Neural progenitor cell (in vitro differentiated cells): ENCODE measurements around the gene MKRN2.

Experiments used
- EZH2 ChIP-seq: fragments of 200-600 bp; sonication (generic); IDR thresholded peaks from 2 replicates; pipeline ENCODE4 v1.6.1; 2017; ENCODE audit warnings: antibody characterized with exemption, mild to moderate bottlenecking, moderate library complexity
- EZH2phosphoT487 ChIP-seq: fragments of 200-600 bp; sonication (generic); IDR thresholded peaks from 2 replicates; pipeline ENCODE4 v1.6.1; 2017; ENCODE audit warnings: antibody characterized with exemption
- TF ChIP-seq, protein P1 (sequence below): fragments of 200-600 bp; sonication (generic); IDR thresholded peaks from 2 replicates; pipeline ENCODE4 v1.5.1; 2017; ENCODE audit warnings: antibody characterized with exemption, mild to moderate bottlenecking

DNA sequence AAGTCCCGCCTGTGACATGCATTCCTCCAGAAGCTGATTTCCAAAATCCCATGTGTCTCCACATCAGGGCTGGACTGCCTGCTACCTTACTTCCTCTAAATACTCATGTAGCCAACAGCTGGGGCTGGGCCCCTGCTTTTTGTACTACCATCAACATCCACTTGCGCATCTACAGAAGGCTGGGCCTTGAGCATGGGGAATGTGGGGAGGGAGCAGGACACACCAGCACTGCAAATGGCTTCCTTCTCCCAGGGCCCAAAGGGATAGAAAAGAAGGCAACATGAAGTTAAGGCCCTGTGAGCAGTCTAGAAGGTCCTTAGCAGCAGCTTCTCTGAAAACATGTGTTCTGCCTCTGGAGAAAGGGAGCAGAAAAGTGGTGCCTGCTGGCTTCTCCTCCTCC is 27.2 kb downstream of the MKRN2 start:
- TF ChIP-seq, protein P1, sequence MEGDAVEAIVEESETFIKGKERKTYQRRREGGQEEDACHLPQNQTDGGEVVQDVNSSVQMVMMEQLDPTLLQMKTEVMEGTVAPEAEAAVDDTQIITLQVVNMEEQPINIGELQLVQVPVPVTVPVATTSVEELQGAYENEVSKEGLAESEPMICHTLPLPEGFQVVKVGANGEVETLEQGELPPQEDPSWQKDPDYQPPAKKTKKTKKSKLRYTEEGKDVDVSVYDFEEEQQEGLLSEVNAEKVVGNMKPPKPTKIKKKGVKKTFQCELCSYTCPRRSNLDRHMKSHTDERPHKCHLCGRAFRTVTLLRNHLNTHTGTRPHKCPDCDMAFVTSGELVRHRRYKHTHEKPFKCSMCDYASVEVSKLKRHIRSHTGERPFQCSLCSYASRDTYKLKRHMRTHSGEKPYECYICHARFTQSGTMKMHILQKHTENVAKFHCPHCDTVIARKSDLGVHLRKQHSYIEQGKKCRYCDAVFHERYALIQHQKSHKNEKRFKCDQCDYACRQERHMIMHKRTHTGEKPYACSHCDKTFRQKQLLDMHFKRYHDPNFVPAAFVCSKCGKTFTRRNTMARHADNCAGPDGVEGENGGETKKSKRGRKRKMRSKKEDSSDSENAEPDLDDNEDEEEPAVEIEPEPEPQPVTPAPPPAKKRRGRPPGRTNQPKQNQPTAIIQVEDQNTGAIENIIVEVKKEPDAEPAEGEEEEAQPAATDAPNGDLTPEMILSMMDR = no peak
- no peak for TF ChIP-seq EZH2
- no peak for TF ChIP-seq EZH2phosphoT487
